ENCODE results near the gene S100A8.

The S100A8 gene

GRCh38 chr1:153389973-153390879, 647 bp downstream of the S100A8 start:
- no peak for DNase-seq (ENCODE audit: low spot score)

GRCh38 chr1:153389401-153389800, 1.5 kb downstream of the S100A8 start:
- no peak for DNase-seq (ENCODE audit: low spot score)

GRCh38 chr1:153387785-153388184, 3.1 kb downstream of the S100A8 start:
- no peak for DNase-seq (ENCODE audit: low spot score)

- no peak for DNase-seq (ENCODE audit: low spot score)
Measured at GRCh38 chr1:153387001-153387400, 3.9 kb downstream of the S100A8 start.

- no peak for DNase-seq (ENCODE audit: low spot score)
Measured at GRCh38 chr1:153386500-153386901, 4.4 kb downstream of the S100A8 start.

- no peak for DNase-seq (ENCODE audit: low spot score)
Measured at GRCh38 chr1:153384958-153385580, 5.8 kb downstream of the S100A8 start.

- no peak for DNase-seq (ENCODE audit: low spot score)
Measured at GRCh38 chr1:153380711-153381110, 10.2 kb downstream of the S100A8 start.

- no peak for DNase-seq (ENCODE audit: low spot score)
Measured at GRCh38 chr1:153379591-153379990, 11.3 kb downstream of the S100A8 start.

GRCh38 chr1:153375511-153375910, 15.4 kb downstream of the S100A8 start, which contains the start of gene S100A12:
Gene S100A12 (minus strand): TSS chr1:153375621. CDS start chr1:153374592, 1,029 bp downstream.
- DNase-seq (ENCODE audit: low spot score) = no peak

GRCh38 chr1:153374071-153374470, 16.8 kb downstream of the S100A8 start:
- no peak for DNase-seq (ENCODE audit: low spot score)

- no peak for DNase-seq (ENCODE audit: low spot score)
Measured at GRCh38 chr1:153372571-153372970, 18.3 kb downstream of the S100A8 start.

- DNase-seq (ENCODE audit: low spot score) = no peak
Measured at GRCh38 chr1:153371231-153371630, 19.6 kb downstream of the S100A8 start.

- no peak for DNase-seq (ENCODE audit: low spot score)
Measured at GRCh38 chr1:153370146-153370545, 20.7 kb downstream of the S100A8 start.

- DNase-seq (ENCODE audit: low spot score) = no peak
Measured at GRCh38 chr1:153368495-153368894, 22.4 kb downstream of the S100A8 start.

- no peak for DNase-seq (ENCODE audit: low spot score)
Measured at GRCh38 chr1:153367090-153367489, 23.8 kb downstream of the S100A8 start.

GRCh38 chr1:153366261-153366660, 24.6 kb downstream of the S100A8 start:
- DNase-seq (ENCODE audit: low spot score) = no peak

- DNase-seq (ENCODE audit: low spot score) = no peak
Measured at GRCh38 chr1:153365696-153366095, 25.2 kb downstream of the S100A8 start.

- DNase-seq (ENCODE audit: low spot score) = no peak
Measured at GRCh38 chr1:153364766-153365666, 25.9 kb downstream of the S100A8 start.

GRCh38 chr1:153364156-153364555, 26.7 kb downstream of the S100A8 start:
- no peak for DNase-seq (ENCODE audit: low spot score)

- DNase-seq (ENCODE audit: low spot score) = no peak
Measured at GRCh38 chr1:153363641-153364040, 27.2 kb downstream of the S100A8 start.

GRCh38 chr1:153362187-153362775, 28.6 kb downstream of the S100A8 start:
- no peak for DNase-seq (ENCODE audit: low spot score)
